ENCODE measurements around the gene MOB1B. TPM values are rescaled to one million over a fixed set of nuclear protein-coding genes. Genes with fewer than 3 reads are reported as not detected.

The MOB1B gene
- total and polyA plus RNA-seq, 2 experiments from 2014 or later, result 7.9 to 30.2 TPM

DNA sequence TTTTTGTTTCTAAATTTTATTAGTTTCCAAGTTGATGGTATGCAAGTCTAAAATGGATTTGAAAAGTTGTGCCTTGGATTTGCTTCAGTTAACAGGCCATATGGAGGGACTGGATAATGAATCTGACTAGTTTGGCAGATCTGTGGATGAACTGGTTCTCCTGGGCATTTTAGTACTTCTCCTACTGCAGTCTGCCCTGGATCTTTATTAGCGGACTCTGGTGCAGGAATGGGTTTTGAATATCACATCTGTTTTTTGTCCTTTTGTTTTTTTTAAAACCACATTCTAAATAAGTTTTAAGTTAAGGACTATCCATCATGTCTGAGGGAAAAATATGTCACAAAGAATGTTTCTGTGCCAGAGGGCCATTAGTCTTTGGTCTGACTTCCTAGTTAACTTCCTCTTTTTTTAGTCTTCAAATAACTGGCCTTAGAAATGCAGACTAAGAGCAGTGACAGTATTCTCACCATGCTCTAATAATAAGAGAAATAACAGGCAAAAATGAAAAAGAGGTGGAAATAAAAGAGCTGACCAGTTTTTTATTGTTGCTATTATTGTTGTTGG, 77.4 kb downstream of the MOB1B start:
- Histone ChIP-seq H3K27ac (ENCODE audit: low read depth) (no peak overlapping the region), H3K4me3 (no peak overlapping the region), H2AFZ (no peak overlapping the region), H3K4me2 (no peak overlapping the region), H3K9me2 (ENCODE audit: insufficient read depth) (no peaks in the 10 kb centered on the region), H3K36me3 (ENCODE audit: insufficient read depth) (no peaks in the 10 kb centered on the region), H3K4me1 (ENCODE audit: insufficient read depth) (no peaks in the 10 kb centered on the region), H4K20me1 (replicated peaks; ENCODE audit: insufficient read depth) (no peaks in the 10 kb centered on the region), H3K27me3 (ENCODE audit: insufficient read depth) (no peaks in the 10 kb centered on the region), H3F3A (replicated peaks; ENCODE audit: low read depth) (no peaks in the 10 kb centered on the region), H3K79me2 (replicated peaks; ENCODE audit: insufficient read depth) (no peaks in the 10 kb centered on the region)
- H3K4me1 Mint-ChIP-seq, result peaks cover 4% of the 10 kb centered on the region; the same call in 2 of the 3 replicates
- no peak overlapping the region for H3K4me3 Mint-ChIP-seq
- ATAC-seq (no peak), DNase-seq (ENCODE audit: low spot score) (no peak)
- H3K36me3 Mint-ChIP-seq (ENCODE audit: low read depth), result peaks cover 3% of the 10 kb centered on the region; the same call in 1 of the 3 replicates
- no peak overlapping the region for H3K27ac Mint-ChIP-seq
- H3K9me3 Mint-ChIP-seq, result no peaks in the 10 kb centered on the region
- no peaks in the 10 kb centered on the region for H3K27me3 Mint-ChIP-seq (ENCODE audit: insufficient read depth, low read depth, poor library complexity)
- TF ChIP-seq NANOG (IDR thresholded peaks at IDR 0.05; ENCODE audit: borderline replicate concordance) (no peak), ZNF331 (CRISPR knock-in tag; IDR thresholded peaks at IDR 0.05; ENCODE audit: low read depth) (no peak), ZNF114 (CRISPR knock-in tag; IDR thresholded peaks at IDR 0.05) (no peak), STAT1 (IDR thresholded peaks at IDR 0.05; ENCODE audit: unreplicated experiment) (no peak), JUNB (IDR thresholded peaks at IDR 0.05; ENCODE audit: unreplicated experiment) (no peak), POLR2AphosphoS5 (IDR thresholded peaks at IDR 0.05; ENCODE audit: low read depth) (no peak), EZH2phosphoT487 (IDR thresholded peaks at IDR 0.05; ENCODE audit: unreplicated experiment) (no peak), EZH2 (IDR thresholded peaks at IDR 0.05; ENCODE audit: low read depth, unreplicated experiment) (no peak), CREB1 (CRISPR knock-in tag; IDR thresholded peaks at IDR 0.05; ENCODE audit: low read depth) (no peak)
- TF ChIP-seq, protein P1, sequence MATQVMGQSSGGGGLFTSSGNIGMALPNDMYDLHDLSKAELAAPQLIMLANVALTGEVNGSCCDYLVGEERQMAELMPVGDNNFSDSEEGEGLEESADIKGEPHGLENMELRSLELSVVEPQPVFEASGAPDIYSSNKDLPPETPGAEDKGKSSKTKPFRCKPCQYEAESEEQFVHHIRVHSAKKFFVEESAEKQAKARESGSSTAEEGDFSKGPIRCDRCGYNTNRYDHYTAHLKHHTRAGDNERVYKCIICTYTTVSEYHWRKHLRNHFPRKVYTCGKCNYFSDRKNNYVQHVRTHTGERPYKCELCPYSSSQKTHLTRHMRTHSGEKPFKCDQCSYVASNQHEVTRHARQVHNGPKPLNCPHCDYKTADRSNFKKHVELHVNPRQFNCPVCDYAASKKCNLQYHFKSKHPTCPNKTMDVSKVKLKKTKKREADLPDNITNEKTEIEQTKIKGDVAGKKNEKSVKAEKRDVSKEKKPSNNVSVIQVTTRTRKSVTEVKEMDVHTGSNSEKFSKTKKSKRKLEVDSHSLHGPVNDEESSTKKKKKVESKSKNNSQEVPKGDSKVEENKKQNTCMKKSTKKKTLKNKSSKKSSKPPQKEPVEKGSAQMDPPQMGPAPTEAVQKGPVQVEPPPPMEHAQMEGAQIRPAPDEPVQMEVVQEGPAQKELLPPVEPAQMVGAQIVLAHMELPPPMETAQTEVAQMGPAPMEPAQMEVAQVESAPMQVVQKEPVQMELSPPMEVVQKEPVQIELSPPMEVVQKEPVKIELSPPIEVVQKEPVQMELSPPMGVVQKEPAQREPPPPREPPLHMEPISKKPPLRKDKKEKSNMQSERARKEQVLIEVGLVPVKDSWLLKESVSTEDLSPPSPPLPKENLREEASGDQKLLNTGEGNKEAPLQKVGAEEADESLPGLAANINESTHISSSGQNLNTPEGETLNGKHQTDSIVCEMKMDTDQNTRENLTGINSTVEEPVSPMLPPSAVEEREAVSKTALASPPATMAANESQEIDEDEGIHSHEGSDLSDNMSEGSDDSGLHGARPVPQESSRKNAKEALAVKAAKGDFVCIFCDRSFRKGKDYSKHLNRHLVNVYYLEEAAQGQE (IDR thresholded peaks at IDR 0.05; ENCODE audit: unreplicated experiment), result no peak
- TF ChIP-seq, protein P2, sequence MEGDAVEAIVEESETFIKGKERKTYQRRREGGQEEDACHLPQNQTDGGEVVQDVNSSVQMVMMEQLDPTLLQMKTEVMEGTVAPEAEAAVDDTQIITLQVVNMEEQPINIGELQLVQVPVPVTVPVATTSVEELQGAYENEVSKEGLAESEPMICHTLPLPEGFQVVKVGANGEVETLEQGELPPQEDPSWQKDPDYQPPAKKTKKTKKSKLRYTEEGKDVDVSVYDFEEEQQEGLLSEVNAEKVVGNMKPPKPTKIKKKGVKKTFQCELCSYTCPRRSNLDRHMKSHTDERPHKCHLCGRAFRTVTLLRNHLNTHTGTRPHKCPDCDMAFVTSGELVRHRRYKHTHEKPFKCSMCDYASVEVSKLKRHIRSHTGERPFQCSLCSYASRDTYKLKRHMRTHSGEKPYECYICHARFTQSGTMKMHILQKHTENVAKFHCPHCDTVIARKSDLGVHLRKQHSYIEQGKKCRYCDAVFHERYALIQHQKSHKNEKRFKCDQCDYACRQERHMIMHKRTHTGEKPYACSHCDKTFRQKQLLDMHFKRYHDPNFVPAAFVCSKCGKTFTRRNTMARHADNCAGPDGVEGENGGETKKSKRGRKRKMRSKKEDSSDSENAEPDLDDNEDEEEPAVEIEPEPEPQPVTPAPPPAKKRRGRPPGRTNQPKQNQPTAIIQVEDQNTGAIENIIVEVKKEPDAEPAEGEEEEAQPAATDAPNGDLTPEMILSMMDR (conservative IDR thresholded peaks at IDR 0.05; ENCODE audit: low read depth in 2 of 2), result no peak
- TF ChIP-seq, protein P3, sequence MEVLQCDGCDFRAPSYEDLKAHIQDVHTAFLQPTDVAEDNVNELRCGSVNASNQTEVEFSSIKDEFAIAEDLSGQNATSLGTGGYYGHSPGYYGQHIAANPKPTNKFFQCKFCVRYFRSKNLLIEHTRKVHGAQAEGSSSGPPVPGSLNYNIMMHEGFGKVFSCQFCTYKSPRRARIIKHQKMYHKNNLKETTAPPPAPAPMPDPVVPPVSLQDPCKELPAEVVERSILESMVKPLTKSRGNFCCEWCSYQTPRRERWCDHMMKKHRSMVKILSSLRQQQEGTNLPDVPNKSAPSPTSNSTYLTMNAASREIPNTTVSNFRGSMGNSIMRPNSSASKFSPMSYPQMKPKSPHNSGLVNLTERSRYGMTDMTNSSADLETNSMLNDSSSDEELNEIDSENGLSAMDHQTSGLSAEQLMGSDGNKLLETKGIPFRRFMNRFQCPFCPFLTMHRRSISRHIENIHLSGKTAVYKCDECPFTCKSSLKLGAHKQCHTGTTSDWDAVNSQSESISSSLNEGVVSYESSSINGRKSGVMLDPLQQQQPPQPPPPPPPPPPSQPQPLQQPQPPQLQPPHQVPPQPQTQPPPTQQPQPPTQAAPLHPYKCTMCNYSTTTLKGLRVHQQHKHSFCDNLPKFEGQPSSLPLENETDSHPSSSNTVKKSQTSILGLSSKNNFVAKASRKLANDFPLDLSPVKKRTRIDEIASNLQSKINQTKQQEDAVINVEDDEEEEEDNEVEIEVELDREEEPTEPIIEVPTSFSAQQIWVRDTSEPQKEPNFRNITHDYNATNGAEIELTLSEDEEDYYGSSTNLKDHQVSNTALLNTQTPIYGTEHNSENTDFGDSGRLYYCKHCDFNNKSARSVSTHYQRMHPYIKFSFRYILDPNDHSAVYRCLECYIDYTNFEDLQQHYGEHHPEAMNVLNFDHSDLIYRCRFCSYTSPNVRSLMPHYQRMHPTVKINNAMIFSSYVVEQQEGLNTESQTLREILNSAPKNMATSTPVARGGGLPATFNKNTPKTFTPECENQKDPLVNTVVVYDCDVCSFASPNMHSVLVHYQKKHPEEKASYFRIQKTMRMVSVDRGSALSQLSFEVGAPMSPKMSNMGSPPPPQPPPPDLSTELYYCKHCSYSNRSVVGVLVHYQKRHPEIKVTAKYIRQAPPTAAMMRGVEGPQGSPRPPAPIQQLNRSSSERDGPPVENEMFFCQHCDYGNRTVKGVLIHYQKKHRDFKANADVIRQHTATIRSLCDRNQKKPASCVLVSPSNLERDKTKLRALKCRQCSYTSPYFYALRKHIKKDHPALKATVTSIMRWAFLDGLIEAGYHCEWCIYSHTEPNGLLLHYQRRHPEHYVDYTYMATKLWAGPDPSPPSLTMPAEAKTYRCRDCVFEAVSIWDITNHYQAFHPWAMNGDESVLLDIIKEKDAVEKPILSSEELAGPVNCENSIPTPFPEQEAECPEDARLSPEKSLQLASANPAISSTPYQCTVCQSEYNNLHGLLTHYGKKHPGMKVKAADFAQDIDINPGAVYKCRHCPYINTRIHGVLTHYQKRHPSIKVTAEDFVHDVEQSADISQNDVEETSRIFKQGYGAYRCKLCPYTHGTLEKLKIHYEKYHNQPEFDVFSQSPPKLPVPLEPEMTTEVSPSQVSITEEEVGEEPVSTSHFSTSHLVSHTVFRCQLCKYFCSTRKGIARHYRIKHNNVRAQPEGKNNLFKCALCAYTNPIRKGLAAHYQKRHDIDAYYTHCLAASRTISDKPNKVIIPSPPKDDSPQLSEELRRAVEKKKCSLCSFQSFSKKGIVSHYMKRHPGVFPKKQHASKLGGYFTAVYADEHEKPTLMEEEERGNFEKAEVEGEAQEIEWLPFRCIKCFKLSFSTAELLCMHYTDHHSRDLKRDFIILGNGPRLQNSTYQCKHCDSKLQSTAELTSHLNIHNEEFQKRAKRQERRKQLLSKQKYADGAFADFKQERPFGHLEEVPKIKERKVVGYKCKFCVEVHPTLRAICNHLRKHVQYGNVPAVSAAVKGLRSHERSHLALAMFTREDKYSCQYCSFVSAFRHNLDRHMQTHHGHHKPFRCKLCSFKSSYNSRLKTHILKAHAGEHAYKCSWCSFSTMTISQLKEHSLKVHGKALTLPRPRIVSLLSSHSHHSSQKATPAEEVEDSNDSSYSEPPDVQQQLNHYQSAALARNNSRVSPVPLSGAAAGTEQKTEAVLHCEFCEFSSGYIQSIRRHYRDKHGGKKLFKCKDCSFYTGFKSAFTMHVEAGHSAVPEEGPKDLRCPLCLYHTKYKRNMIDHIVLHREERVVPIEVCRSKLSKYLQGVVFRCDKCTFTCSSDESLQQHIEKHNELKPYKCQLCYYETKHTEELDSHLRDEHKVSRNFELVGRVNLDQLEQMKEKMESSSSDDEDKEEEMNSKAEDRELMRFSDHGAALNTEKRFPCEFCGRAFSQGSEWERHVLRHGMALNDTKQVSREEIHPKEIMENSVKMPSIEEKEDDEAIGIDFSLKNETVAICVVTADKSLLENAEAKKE (CRISPR knock-in tag; IDR thresholded peaks at IDR 0.05), result no peak
- TF ChIP-seq, protein P4, sequence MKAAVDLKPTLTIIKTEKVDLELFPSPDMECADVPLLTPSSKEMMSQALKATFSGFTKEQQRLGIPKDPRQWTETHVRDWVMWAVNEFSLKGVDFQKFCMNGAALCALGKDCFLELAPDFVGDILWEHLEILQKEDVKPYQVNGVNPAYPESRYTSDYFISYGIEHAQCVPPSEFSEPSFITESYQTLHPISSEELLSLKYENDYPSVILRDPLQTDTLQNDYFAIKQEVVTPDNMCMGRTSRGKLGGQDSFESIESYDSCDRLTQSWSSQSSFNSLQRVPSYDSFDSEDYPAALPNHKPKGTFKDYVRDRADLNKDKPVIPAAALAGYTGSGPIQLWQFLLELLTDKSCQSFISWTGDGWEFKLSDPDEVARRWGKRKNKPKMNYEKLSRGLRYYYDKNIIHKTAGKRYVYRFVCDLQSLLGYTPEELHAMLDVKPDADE (IDR thresholded peaks at IDR 0.05), result no peak

All from GM23338 (cell line).